B cell (primary cell): ENCODE measurements around the gene TOB2.

ENCODE experiments used
- CTCF ChIP-seq: fragments of 200-600 bp; IDR thresholded peaks from one replicate; pipeline ENCODE4 v1.8.0; 2022; ENCODE audit warnings: antibody characterized with exemption, mild to moderate bottlenecking
- EZH2 ChIP-seq: IDR thresholded peaks from 2 replicates; pipeline ENCODE4 v1.6.1; 2012; ENCODE audit warnings: borderline replicate concordance, low read depth, mild to moderate bottlenecking, moderate library complexity, low read length; ENCODE audit not compliant: insufficient read depth, poor library complexity, severe bottlenecking

- TF ChIP-seq CTCF = no peak
- no peak for TF ChIP-seq EZH2
Observed at GRCh38 chr22:41417622-41418390, 28.8 kb downstream of the TOB2 start.
